Measurements from ENCODE around the gene BCL2L2. TPM values are rescaled to one million over a fixed set of nuclear protein-coding genes. Genes with fewer than 3 reads are reported as not detected.
A peak's percentile ranks its signal among the peaks of the same experiment; 100 is the strongest.

Gene BCL2L2
- total RNA-seq, 1 donor from 2014 or later: 32.6 TPM

- TF ChIP-seq, protein P1, sequence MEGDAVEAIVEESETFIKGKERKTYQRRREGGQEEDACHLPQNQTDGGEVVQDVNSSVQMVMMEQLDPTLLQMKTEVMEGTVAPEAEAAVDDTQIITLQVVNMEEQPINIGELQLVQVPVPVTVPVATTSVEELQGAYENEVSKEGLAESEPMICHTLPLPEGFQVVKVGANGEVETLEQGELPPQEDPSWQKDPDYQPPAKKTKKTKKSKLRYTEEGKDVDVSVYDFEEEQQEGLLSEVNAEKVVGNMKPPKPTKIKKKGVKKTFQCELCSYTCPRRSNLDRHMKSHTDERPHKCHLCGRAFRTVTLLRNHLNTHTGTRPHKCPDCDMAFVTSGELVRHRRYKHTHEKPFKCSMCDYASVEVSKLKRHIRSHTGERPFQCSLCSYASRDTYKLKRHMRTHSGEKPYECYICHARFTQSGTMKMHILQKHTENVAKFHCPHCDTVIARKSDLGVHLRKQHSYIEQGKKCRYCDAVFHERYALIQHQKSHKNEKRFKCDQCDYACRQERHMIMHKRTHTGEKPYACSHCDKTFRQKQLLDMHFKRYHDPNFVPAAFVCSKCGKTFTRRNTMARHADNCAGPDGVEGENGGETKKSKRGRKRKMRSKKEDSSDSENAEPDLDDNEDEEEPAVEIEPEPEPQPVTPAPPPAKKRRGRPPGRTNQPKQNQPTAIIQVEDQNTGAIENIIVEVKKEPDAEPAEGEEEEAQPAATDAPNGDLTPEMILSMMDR (IDR thresholded peaks at IDR 0.05; ENCODE audit: partially characterized antibody, unreplicated experiment): no peak
- peak; percentile 57 for DNase-seq
- Mint-ChIP-seq H3K4me3 (ENCODE audit: unreplicated experiment) (peak overlapping the region; percentile 94), H3K36me3 (ENCODE audit: unreplicated experiment) (no peaks in the 10 kb centered on the region), H3K4me1 (ENCODE audit: low read depth, unreplicated experiment) (peaks cover 20% of the 10 kb centered on the region), H3K27ac (ENCODE audit: unreplicated experiment) (peak overlapping the region; percentile 98), H3K27me3 (ENCODE audit: unreplicated experiment) (peaks cover 14% of the 10 kb centered on the region), H3K9me3 (ENCODE audit: unreplicated experiment) (peaks cover 16% of the 10 kb centered on the region)
Observed at GRCh38 chr14:23321572-23322547, 15.2 kb downstream of the BCL2L2 start.

DNA sequence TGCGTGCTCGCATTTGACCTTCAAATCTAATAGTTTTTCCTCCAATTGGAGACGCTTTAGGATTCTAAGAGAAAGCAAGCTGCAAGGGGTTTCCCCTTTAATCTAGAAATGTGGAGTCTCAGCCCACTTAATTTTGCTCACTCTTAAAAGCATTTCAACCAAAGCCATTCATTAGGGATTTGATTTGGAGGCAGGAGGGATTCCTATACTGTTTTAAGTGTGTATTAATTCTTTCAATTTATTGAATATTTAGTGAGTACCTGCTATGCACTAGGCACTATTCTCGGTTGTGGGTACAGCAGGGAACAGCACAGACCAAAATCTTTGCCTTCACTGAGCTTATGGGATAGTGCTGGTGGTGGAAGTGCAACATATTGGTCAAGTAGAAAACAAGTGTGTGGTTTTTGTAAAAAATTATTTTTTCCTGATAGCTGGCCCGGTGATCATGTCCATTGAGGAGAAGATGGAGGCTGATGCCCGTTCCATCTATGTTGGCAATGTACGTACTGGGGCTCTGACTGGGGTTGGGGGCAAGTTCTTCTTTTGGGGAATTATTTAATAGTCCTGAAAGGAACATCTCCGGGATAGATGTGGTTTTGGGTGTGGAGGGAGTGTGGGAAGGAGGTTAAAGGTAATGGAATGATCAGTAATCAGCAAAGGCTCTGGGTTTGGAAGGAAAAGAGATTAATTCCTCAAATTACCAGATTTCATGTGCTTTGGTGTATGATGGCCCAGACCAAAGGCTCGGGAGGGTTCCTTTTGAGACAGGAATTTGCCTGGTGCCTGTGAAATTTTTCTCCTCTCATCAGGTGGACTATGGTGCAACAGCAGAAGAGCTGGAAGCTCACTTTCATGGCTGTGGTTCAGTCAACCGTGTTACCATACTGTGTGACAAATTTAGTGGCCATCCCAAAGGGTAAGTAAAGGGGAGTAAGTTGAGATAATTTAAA lies 16.2 kb downstream of the BCL2L2 start:
- H3K4me3 Mint-ChIP-seq (ENCODE audit: unreplicated experiment): peak overlapping the region; percentile 94
- peaks cover 20% of the 10 kb centered on the region for H3K4me1 Mint-ChIP-seq (ENCODE audit: low read depth, unreplicated experiment)
- no peak for DNase-seq
- peaks cover 16% of the 10 kb centered on the region for H3K9me3 Mint-ChIP-seq (ENCODE audit: unreplicated experiment)
- H3K36me3 Mint-ChIP-seq (ENCODE audit: unreplicated experiment): no peaks in the 10 kb centered on the region
- TF ChIP-seq, protein P1 (IDR thresholded peaks at IDR 0.05; ENCODE audit: partially characterized antibody, unreplicated experiment): no peak
- H3K27ac Mint-ChIP-seq (ENCODE audit: unreplicated experiment): peak overlapping the region; percentile 98
- peaks cover 14% of the 10 kb centered on the region for H3K27me3 Mint-ChIP-seq (ENCODE audit: unreplicated experiment)

GRCh38 chr14:23323838-23324454 lies 17.3 kb downstream of the BCL2L2 start:
- no peak for DNase-seq
- Mint-ChIP-seq H3K27ac (ENCODE audit: unreplicated experiment) (no peak overlapping the region), H3K9me3 (ENCODE audit: unreplicated experiment) (peaks cover 16% of the 10 kb centered on the region), H3K4me1 (ENCODE audit: low read depth, unreplicated experiment) (peaks cover 20% of the 10 kb centered on the region), H3K36me3 (ENCODE audit: unreplicated experiment) (no peaks in the 10 kb centered on the region), H3K4me3 (ENCODE audit: unreplicated experiment) (no peak overlapping the region), H3K27me3 (ENCODE audit: unreplicated experiment) (peaks cover 16% of the 10 kb centered on the region)
- TF ChIP-seq, protein P1 (IDR thresholded peaks at IDR 0.05; ENCODE audit: partially characterized antibody, unreplicated experiment): no peak

- no peak overlapping the region for H3K27ac Mint-ChIP-seq (ENCODE audit: unreplicated experiment)
- H3K36me3 Mint-ChIP-seq (ENCODE audit: unreplicated experiment): no peaks in the 10 kb centered on the region
- H3K27me3 Mint-ChIP-seq (ENCODE audit: unreplicated experiment): peaks cover 16% of the 10 kb centered on the region
- TF ChIP-seq, protein P1 (IDR thresholded peaks at IDR 0.05; ENCODE audit: partially characterized antibody, unreplicated experiment): no peak
- H3K9me3 Mint-ChIP-seq (ENCODE audit: unreplicated experiment): peaks cover 16% of the 10 kb centered on the region
- no peak overlapping the region for H3K4me3 Mint-ChIP-seq (ENCODE audit: unreplicated experiment)
- no peak for DNase-seq
- peaks cover 20% of the 10 kb centered on the region for H3K4me1 Mint-ChIP-seq (ENCODE audit: low read depth, unreplicated experiment)
Observed at GRCh38 chr14:23324455-23324846, 17.8 kb downstream of the BCL2L2 start.
